CD14-positive monocyte (primary cell): ENCODE results near the gene RNF213. TPM values are rescaled to one million over a fixed set of nuclear protein-coding genes. Genes with fewer than 3 reads are reported as not detected.

ENCODE experiments used
- DNase-seq, 3 donors: peaks; one replicate each; pipeline ENCODE4 v3.0.0-alpha.2; 2011 to 2022
- H2AFZ ChIP-seq: 2 replicates; pipeline ENCODE4 v1.6.0; 2012; ENCODE audit warnings: mild to moderate bottlenecking, low read depth, low read length, inconsistent platforms; ENCODE audit not compliant: insufficient read depth, poor library complexity, severe bottlenecking
- H3K27ac ChIP-seq, 2 donors: 1 replicate in 1 of 2; 2 replicates in 1 of 2; pipeline ENCODE4 v1.5.1; 2012 to 2013; ENCODE audit warnings: low read length in 2 of 2, control low read depth in 1 of 2, inconsistent platforms in 1 of 2, low read depth in 1 of 2, mild to moderate bottlenecking in 1 of 2
- H3K27me3 ChIP-seq, 2 donors: one replicate each; pipeline versions ENCODE4 v1.6.0 to v1.6.1; 2011 to 2013; ENCODE audit warnings: low read length in 2 of 2; ENCODE audit not compliant: control insufficient read depth in 2 of 2, insufficient read depth in 2 of 2
- H3K36me3 ChIP-seq, 2 donors: replicated peaks in 1 of 2; 1 replicate in 1 of 2; 2 replicates in 1 of 2; pipeline versions ENCODE4 v1.5.1 to v1.6.1; 2012 to 2013; ENCODE audit warnings: low read length in 2 of 2, control low read depth in 1 of 2, inconsistent platforms in 1 of 2, mild to moderate bottlenecking in 1 of 2; ENCODE audit not compliant: insufficient read depth in 2 of 2, control insufficient read depth in 1 of 2
- H3K4me1 ChIP-seq, 2 donors: 1 replicate in 1 of 2; 2 replicates in 1 of 2; pipeline versions ENCODE4 v1.5.1 to v1.6.1; 2012 to 2013; ENCODE audit warnings: low read length in 2 of 2, control low read depth in 1 of 2, inconsistent platforms in 1 of 2, mild to moderate bottlenecking in 1 of 2, moderate library complexity in 1 of 2; ENCODE audit not compliant: insufficient read depth in 2 of 2, control insufficient read depth in 1 of 2
- H3K4me2 ChIP-seq: replicated peaks from 2 replicates; pipeline ENCODE3; 2012; ENCODE audit warnings: low read length, moderate library complexity, mild to moderate bottlenecking; ENCODE audit not compliant: poor library complexity, severe bottlenecking; ENCODE audit errors: extremely low read depth
- H3K4me3 ChIP-seq, 3 experiments: fragments of 200-600 bp in 1 of 3; sonication (generic) in 1 of 3; replicated peaks in 1 of 3; 1 replicate in 2 of 3; 2 replicates in 1 of 3; pipeline ENCODE4 v1.5.1; 2011 to 2013; ENCODE audit warnings: low read length in 3 of 3, mild to moderate bottlenecking in 3 of 3, control low read depth in 2 of 3, low read depth in 2 of 3, inconsistent platforms in 1 of 3, moderate library complexity in 1 of 3
- H3K79me2 ChIP-seq: 2 replicates; pipeline ENCODE4 v1.6.0; 2012; ENCODE audit warnings: mild to moderate bottlenecking, control low read depth, inconsistent platforms, low read length, moderate library complexity; ENCODE audit not compliant: insufficient read depth
- H3K9ac ChIP-seq: 2 replicates; pipeline ENCODE4 v1.6.0; 2017; ENCODE audit warnings: low read length, mild to moderate bottlenecking; ENCODE audit not compliant: insufficient read depth, poor library complexity, severe bottlenecking
- H3K9me3 ChIP-seq, 2 donors: replicated peaks in 1 of 2; 1 replicate in 1 of 2; 2 replicates in 1 of 2; pipeline versions ENCODE4 v1.5.1 to v1.6.1; 2012 to 2013; ENCODE audit warnings: low read length in 2 of 2, control low read depth in 1 of 2; ENCODE audit not compliant: control insufficient read depth in 1 of 2, insufficient read depth in 1 of 2
- H4K20me1 ChIP-seq: 2 replicates; pipeline ENCODE4 v1.6.0; 2012; ENCODE audit warnings: mild to moderate bottlenecking, low read length, control low read depth, moderate library complexity; ENCODE audit not compliant: insufficient read depth
- H3K27ac Mint-ChIP-seq, 7 donors: one replicate each; pipeline ENCODE4 v1.8.0; 2020; ENCODE audit warnings: mild to moderate bottlenecking in 7 of 7, mixed read lengths in 7 of 7, moderate library complexity in 6 of 7, inconsistent platforms in 2 of 7
- H3K27me3 Mint-ChIP-seq, 3 donors: one replicate each; pipeline ENCODE4 v1.8.0; 2021 to 2022; ENCODE audit warnings: low read depth in 3 of 3, mild to moderate bottlenecking in 3 of 3, mixed read lengths in 3 of 3, moderate library complexity in 3 of 3, inconsistent platforms in 1 of 3
- H3K36me3 Mint-ChIP-seq, 2 donors: one replicate each; pipeline ENCODE4 v1.8.0; 2020; ENCODE audit warnings: mixed read lengths in 2 of 2, inconsistent platforms in 1 of 2, mild to moderate bottlenecking in 1 of 2
- H3K4me1 Mint-ChIP-seq: one replicate; pipeline ENCODE4 v1.8.0; 2020; ENCODE audit warnings: mild to moderate bottlenecking, mixed read lengths
- H3K4me3 Mint-ChIP-seq, 2 donors: one replicate each; pipeline ENCODE4 v1.8.0; 2020; ENCODE audit warnings: mild to moderate bottlenecking in 2 of 2, mixed read lengths in 2 of 2, moderate library complexity in 1 of 2
- H3K9me3 Mint-ChIP-seq, 7 donors: one replicate each; pipeline ENCODE4 v1.8.0; 2020 to 2022; ENCODE audit warnings: mixed read lengths in 7 of 7, mild to moderate bottlenecking in 6 of 7, moderate library complexity in 6 of 7, inconsistent platforms in 2 of 7
- WGBS: methylation state at CpG from one replicate; pipeline ENCODE4 v1.1.5; 2013; ENCODE audit warnings: missing lambda C conversion rate; ENCODE audit not compliant: insufficient coverage; 5-methylcytosine and 5-hydroxymethylcytosine counted together
- intact Hi-C, 2 donors: fragments of 100-400 bp; cut with micrococcal nuclease; formaldehyde crosslinking; loops; one replicate each; pipeline versions ENCODE4 v1.15.0 to v1.15.1; 2023
- polyA plus RNA-seq, 3 donors: library from polyadenylated mRNA; depleted of rRNA in 1 of 3; unstranded in 2 of 3; stranded (reverse) in 1 of 3; fragments of 300-500 nt in 2 of 3; fragments of >200 nt in 1 of 3; fragmentation: Illumina TruSeq in 2 of 3; gene quantifications; 1 replicate in 2 of 3; 2 replicates in 1 of 3; pipeline ENCODE4 v1.2.3, GENCODE V29; 2012 to 2021
- TF ChIP-seq, protein P1 (sequence below): fragments of 200-600 bp; IDR thresholded peaks from one replicate; pipeline ENCODE4 v1.8.0; 2022; ENCODE audit warnings: antibody characterized with exemption, mild to moderate bottlenecking

The RNF213 gene
- polyA plus RNA-seq, 3 donors: 10.3 to 196 (median 18.1) TPM

DNA sequence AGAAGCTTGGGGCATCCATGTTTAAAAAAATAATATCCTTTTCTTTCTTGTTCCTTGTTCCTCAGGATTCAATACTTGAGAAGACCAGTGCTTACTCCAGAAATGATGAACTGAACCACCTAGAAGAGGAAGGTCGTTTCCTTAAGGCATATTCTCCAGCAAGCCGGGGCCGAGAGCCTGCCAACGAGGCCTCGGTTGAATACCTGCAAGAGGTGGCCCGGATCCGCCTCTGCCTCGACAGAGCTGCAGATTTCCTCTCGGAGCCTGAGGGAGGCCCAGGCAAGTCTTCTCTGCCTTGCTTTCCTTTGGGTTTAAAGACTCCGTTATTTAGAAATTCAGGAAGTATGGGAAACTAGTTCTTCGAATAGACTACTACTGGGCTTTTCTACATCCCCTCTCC, 111.8 kb downstream of the RNF213 start:
- no peak for DNase-seq
- Mint-ChIP-seq H3K4me3 (no peak overlapping the region), H3K27me3 (no peaks in the 10 kb centered on the region), H3K4me1 (no peaks in the 10 kb centered on the region), H3K27ac (no peak overlapping the region), H3K9me3 (no peaks in the 10 kb centered on the region), H3K36me3 (peaks cover 94 to 99% of the 10 kb centered on the region in 2 donors)
- Histone ChIP-seq H4K20me1 (peaks cover 75% of the 10 kb centered on the region), H3K4me2 (no peak overlapping the region), H3K4me3 (no peak overlapping the region), H3K9me3 (no peaks in the 10 kb centered on the region), H3K9ac (no peak overlapping the region), H3K27ac (no peak overlapping the region), H3K36me3 (peaks cover 97 to 100% of the 10 kb centered on the region in 2 donors), H3K79me2 (no peaks in the 10 kb centered on the region), H3K4me1 (no peaks in the 10 kb centered on the region), H3K27me3 (no peaks in the 10 kb centered on the region), H2AFZ (no peak overlapping the region)
- intact Hi-C loops: no loop called here
- 100% methylated on average over 5 of the region's 11 CpGs for WGBS
- TF ChIP-seq, protein P1, sequence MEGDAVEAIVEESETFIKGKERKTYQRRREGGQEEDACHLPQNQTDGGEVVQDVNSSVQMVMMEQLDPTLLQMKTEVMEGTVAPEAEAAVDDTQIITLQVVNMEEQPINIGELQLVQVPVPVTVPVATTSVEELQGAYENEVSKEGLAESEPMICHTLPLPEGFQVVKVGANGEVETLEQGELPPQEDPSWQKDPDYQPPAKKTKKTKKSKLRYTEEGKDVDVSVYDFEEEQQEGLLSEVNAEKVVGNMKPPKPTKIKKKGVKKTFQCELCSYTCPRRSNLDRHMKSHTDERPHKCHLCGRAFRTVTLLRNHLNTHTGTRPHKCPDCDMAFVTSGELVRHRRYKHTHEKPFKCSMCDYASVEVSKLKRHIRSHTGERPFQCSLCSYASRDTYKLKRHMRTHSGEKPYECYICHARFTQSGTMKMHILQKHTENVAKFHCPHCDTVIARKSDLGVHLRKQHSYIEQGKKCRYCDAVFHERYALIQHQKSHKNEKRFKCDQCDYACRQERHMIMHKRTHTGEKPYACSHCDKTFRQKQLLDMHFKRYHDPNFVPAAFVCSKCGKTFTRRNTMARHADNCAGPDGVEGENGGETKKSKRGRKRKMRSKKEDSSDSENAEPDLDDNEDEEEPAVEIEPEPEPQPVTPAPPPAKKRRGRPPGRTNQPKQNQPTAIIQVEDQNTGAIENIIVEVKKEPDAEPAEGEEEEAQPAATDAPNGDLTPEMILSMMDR: no peak

DNA sequence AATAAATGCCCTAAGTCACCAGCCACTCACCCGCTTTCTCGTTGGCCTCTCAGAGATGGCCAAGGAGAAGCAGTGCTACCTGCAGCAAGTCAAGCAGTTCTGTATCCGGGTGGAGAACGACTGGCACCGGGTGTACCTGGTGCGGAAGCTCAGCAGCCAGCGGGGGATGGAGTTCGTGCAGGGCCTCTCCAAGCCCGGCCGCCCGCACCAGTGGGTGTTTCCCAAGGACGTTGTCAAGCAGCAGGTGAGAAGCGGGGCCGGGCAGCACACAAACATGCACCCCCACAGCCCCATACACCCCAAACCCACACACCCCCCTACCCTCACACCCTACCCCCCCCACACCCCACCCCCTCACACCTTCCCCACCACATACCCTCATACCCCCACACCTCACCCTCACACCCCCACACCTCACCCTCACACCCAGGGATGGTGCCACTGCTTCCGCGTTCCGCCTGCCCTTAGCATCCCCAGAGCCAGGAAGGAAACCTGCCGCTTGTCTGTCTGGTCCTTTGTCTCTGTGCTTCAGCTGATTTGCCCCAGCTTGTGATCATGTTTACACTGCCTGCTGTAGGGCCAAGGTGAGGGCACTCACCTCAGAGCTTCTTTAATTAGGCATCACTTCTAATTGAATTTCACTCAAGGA, 112.4 kb downstream of the RNF213 start:
- no peak overlapping the region for H3K9ac ChIP-seq
- no peak overlapping the region for H3K27ac ChIP-seq
- H3K4me1 Mint-ChIP-seq: no peaks in the 10 kb centered on the region
- H3K4me1 ChIP-seq: no peaks in the 10 kb centered on the region
- peaks cover 97 to 100% of the 10 kb centered on the region in 2 donors for H3K36me3 ChIP-seq
- H4K20me1 ChIP-seq: peaks cover 75% of the 10 kb centered on the region
- no peaks in the 10 kb centered on the region for H3K27me3 Mint-ChIP-seq
- no peak overlapping the region for H3K4me2 ChIP-seq
- H3K36me3 Mint-ChIP-seq: peaks cover 94 to 99% of the 10 kb centered on the region in 2 donors
- 97% methylated on average over 18 of the region's 18 CpGs for WGBS
- no peaks in the 10 kb centered on the region for H3K9me3 ChIP-seq
- H3K27me3 ChIP-seq: no peaks in the 10 kb centered on the region
- no peak overlapping the region for H2AFZ ChIP-seq
- TF ChIP-seq, protein P1: no peak
- no peaks in the 10 kb centered on the region for H3K79me2 ChIP-seq
- no peak overlapping the region for H3K4me3 Mint-ChIP-seq
- no peaks in the 10 kb centered on the region for H3K9me3 Mint-ChIP-seq
- H3K27ac Mint-ChIP-seq: no peak overlapping the region
- H3K4me3 ChIP-seq: no peak overlapping the region
- no peak for DNase-seq
- intact Hi-C loops: no loop called here
